K562 (cell line): Measurements from ENCODE around the gene KAT7. TPM values are rescaled to one million over a fixed set of nuclear protein-coding genes. Genes with fewer than 3 reads are reported as not detected.

Experiments
- ATAC-seq: fragments of 200-7000 bp; cut with Tn5 transposase; 3 replicates; pipeline ENCODE4 v1.9.1; 2020; ENCODE audit warnings: moderate library complexity
- BruUV-seq: library from RNA; stranded (reverse); fragments of 400-500 nt; replicated peaks from 2 replicates; lab custom pipeline; 2021; lab: Mats Ljungman, UMichigan
- CTCF ChIA-PET: fragments of 300-600 bp; formaldehyde crosslinking; extraction: SDS; loops from one replicate; lab custom pipeline; 2021; ENCODE audit warnings: low intra/inter-chr PET ratio; lab: Yijun Ruan, JAX
- POLR2A ChIA-PET: fragments of 300-600, 350-650 bp; sonication (Branson Sonifier 250); formaldehyde crosslinking; extraction: SDS; loops from one replicate; lab custom pipeline; 2021; ENCODE audit warnings: antibody characterized with exemption, inconsistent platforms; lab: Yijun Ruan, JAX
- DNase-seq, 4 experiments: peaks; one replicate each; pipeline versions ENCODE4 v3.0.0 to v3.0.0-alpha.2; 2011 to 2018; ENCODE audit warnings: low spot score in 3 of 4, mixed read lengths in 3 of 4; ENCODE audit errors: extremely low read depth in 1 of 4
- FAIRE-seq: peaks from 2 replicates; lab custom pipeline; 2011; peaks lifted over from hg19 to GRCh38; lab: Jason Lieb, UNC
- H2AFZ ChIP-seq: 2 replicates; pipeline ENCODE4 v1.6.0; 2011; ENCODE audit warnings: low read depth, low read length, control low read depth, inconsistent platforms
- H3K27ac ChIP-seq: fragments of 200-600 bp; 3 replicates; pipeline ENCODE4 v1.8.0; 2011; ENCODE audit warnings: low read depth, mild to moderate bottlenecking, control low read depth, inconsistent platforms, low read length, moderate library complexity, mixed read lengths; ENCODE audit errors: extremely low read depth
- H3K27me3 ChIP-seq, 2 experiments: fragments of 300-600 bp in 1 of 2; 2 replicates in 1 of 2; 3 replicates in 1 of 2; pipeline versions ENCODE4 v1.6.0 to v1.8.0; 2011; ENCODE audit warnings: inconsistent platforms in 2 of 2, low read length in 2 of 2, mild to moderate bottlenecking in 1 of 2, mixed read lengths in 1 of 2, moderate library complexity in 1 of 2; ENCODE audit not compliant: control insufficient read depth in 2 of 2, insufficient read depth in 2 of 2
- H3K36me3 ChIP-seq: fragments of 300-600 bp; 3 replicates; pipeline ENCODE4 v1.8.0; 2011; ENCODE audit warnings: mild to moderate bottlenecking, low read length, inconsistent platforms; ENCODE audit not compliant: control insufficient read depth, insufficient read depth
- H3K4me1 ChIP-seq, 2 experiments: fragments of 200-600 bp in 1 of 2; replicated peaks in 1 of 2; 2 replicates in 1 of 2; 3 replicates in 1 of 2; pipeline versions ENCODE4 v1.5.1 to v1.8.0; 2011; ENCODE audit warnings: inconsistent platforms in 2 of 2, low read length in 2 of 2, mild to moderate bottlenecking in 1 of 2, mixed read lengths in 1 of 2, moderate library complexity in 1 of 2; ENCODE audit not compliant: control insufficient read depth in 2 of 2, insufficient read depth in 2 of 2
- H3K4me2 ChIP-seq: 2 replicates; pipeline ENCODE4 v1.6.1; 2011; ENCODE audit warnings: low read length, control low read depth, inconsistent platforms, mixed read lengths; ENCODE audit not compliant: insufficient read depth
- H3K4me3 ChIP-seq: fragments of 200-600 bp; sonication (generic), shearing (Covaris generic); 2 replicates; pipeline ENCODE4 v1.5.1; 2016; ENCODE audit warnings: control low read depth, inconsistent platforms
- H3K79me2 ChIP-seq: fragments of 200-600 bp; 3 replicates; pipeline ENCODE4 v1.8.0; 2011; ENCODE audit warnings: low read length, inconsistent platforms; ENCODE audit not compliant: control insufficient read depth, insufficient read depth
- H3K9ac ChIP-seq, 2 experiments: 2 replicates each; pipeline versions ENCODE4 v1.6.0 to v1.6.1; 2011; ENCODE audit warnings: low read depth in 2 of 2, low read length in 2 of 2, control low read depth in 1 of 2, inconsistent platforms in 1 of 2, mild to moderate bottlenecking in 1 of 2, mixed read lengths in 1 of 2; ENCODE audit not compliant: insufficient read depth in 1 of 2
- H3K9me1 ChIP-seq: one replicate; pipeline ENCODE4 v1.6.0; 2011; ENCODE audit warnings: inconsistent platforms, mild to moderate bottlenecking, low read length, moderate library complexity; ENCODE audit not compliant: control insufficient read depth, insufficient read depth
- H3K9me3 ChIP-seq: replicated peaks from 2 replicates; pipeline ENCODE4 v1.5.1; 2011; ENCODE audit warnings: low read depth, low read length, inconsistent platforms; ENCODE audit not compliant: control insufficient read depth, insufficient read depth
- H4K20me1 ChIP-seq: replicated peaks from 2 replicates; pipeline ENCODE4 v1.6.1; 2011; ENCODE audit warnings: low read length, inconsistent platforms, mixed read lengths; ENCODE audit not compliant: control insufficient read depth, insufficient read depth
- ATF1 ChIP-seq, 2 experiments: fragments of 450-650 bp in 1 of 2; IDR thresholded peaks; 2 replicates each; pipeline ENCODE4 v1.6.1; 2016; ENCODE audit warnings: missing compliant biosample characterization in 1 of 2, missing genetic modification characterization in 1 of 2
- ATF7 ChIP-seq: fragments of 450-650 bp; IDR thresholded peaks from 2 replicates; pipeline ENCODE4 v1.7.1; 2014; ENCODE audit warnings: mild to moderate bottlenecking, moderate library complexity
- CBFA2T3 ChIP-seq: fragments of 450-650 bp; IDR thresholded peaks from 2 replicates; pipeline ENCODE4 v1.6.1; 2017
- ERF ChIP-seq: fragments of 450-650 bp; formaldehyde crosslinking; IDR thresholded peaks from 2 replicates; pipeline ENCODE4 v1.4.0; 2020; ENCODE audit warnings: mild to moderate bottlenecking, mixed read lengths
- HNRNPK ChIP-seq: fragments of 200-400 bp; formaldehyde crosslinking; IDR thresholded peaks from one replicate; pipeline ENCODE4 v1.6.1; 2018; ENCODE audit warnings: mild to moderate bottlenecking, low read depth, low read length; ENCODE audit not compliant: poor library complexity, severe bottlenecking
- KLF16 ChIP-seq: IDR thresholded peaks from 2 replicates; pipeline ENCODE4 v1.6.1; 2016; ENCODE audit warnings: antibody characterized with exemption
- MAX ChIP-seq: sonication (generic); formaldehyde crosslinking; IDR thresholded peaks from 2 replicates; pipeline ENCODE4 v1.9.0; 2022; ENCODE audit warnings: mild to moderate bottlenecking, missing genetic modification reagents
- NEUROD1 ChIP-seq: fragments of 150-350 bp; IDR thresholded peaks from 2 replicates; pipeline ENCODE4 v1.6.1; 2014; ENCODE audit warnings: borderline replicate concordance, low read length, low read depth; ENCODE audit not compliant: partially characterized antibody
- NFYB ChIP-seq: IDR thresholded peaks from 2 replicates; pipeline ENCODE4 v1.6.1; 2011; ENCODE audit warnings: mild to moderate bottlenecking, moderate library complexity; ENCODE audit not compliant: insufficient read length; ENCODE audit errors: extremely low read depth
- SMC3 ChIP-seq: conservative IDR thresholded peaks from 2 replicates; pipeline ENCODE4 v1.6.1; 2011; ENCODE audit warnings: low read depth, low read length, improper control_type of control experiment; ENCODE audit not compliant: insufficient read depth
- SOX6 ChIP-seq: fragments of 450-650 bp; IDR thresholded peaks from 2 replicates; pipeline ENCODE4 v1.6.1; 2014; ENCODE audit warnings: mild to moderate bottlenecking
- TCF3 ChIP-seq: sonication (generic); formaldehyde crosslinking; IDR thresholded peaks from 2 replicates; pipeline ENCODE4 v1.4.0; 2020; ENCODE audit warnings: mild to moderate bottlenecking, missing genetic modification reagents
- THRB ChIP-seq: fragments of 450-650 bp; formaldehyde crosslinking; conservative IDR thresholded peaks from 2 replicates; pipeline ENCODE4 v1.4.0; 2022; ENCODE audit warnings: mild to moderate bottlenecking, missing genetic modification characterization
- ZNF77 ChIP-seq: fragments of 250-450 bp; sonication (Bioruptor Pico); IDR thresholded peaks from 2 replicates; pipeline ENCODE4 v1.5.0; 2020
- WGBS: fragments of 100-300 bp; shearing (Covaris generic); methylation state at CpG from one replicate; pipeline ENCODE4 v1.1.6; 2016; ENCODE audit warnings: low coverage, mixed read lengths; ENCODE audit not compliant: insufficient coverage; ENCODE audit errors: missing lambda C conversion rate; 5-methylcytosine and 5-hydroxymethylcytosine counted together
- in situ Hi-C: fragments of 300-500 bp; cut with MboI; formaldehyde crosslinking; loops from 4 replicates; pipeline ENCODE4 v1.15.0; 2018; ENCODE audit warnings: inconsistent platforms, mixed read lengths
- intact Hi-C: fragments of 100-400 bp; cut with micrococcal nuclease; formaldehyde crosslinking; loops from 2 replicates; pipeline ENCODE4 v1.14.2; 2022
- polyA plus RNA-seq, 8 experiments: library from polyadenylated mRNA; depleted of rRNA in 4 of 8; stranded (reverse) in 5 of 8; unstranded in 3 of 8; fragments of >200 nt; fragmentation: Nextera tagmentation in 2 of 8; fragmentation: Illumina TruSeq in 1 of 8; extraction: Ambion mirVana in 2 of 8; extraction: Trizol in 1 of 8; gene quantifications; 2 replicates each; pipeline versions ENCODE4 v1.2.1 to v1.2.3, GENCODE V29; 2011 to 2014; ENCODE audit warnings: inconsistent platforms in 1 of 8, missing spikeins in 1 of 8
- total RNA-seq, 7 experiments: library from RNA; depleted of rRNA in 6 of 7; stranded (reverse); fragments of >200 nt in 6 of 7; fragmentation: Illumina TruSeq in 2 of 7; extraction: Trizol in 2 of 7; gene quantifications; 2 replicates each; pipeline versions ENCODE4 v1.2.1 to v1.2.3, GENCODE V29; 2011 to 2021; ENCODE audit warnings: low replicate concordance in 1 of 7

The KAT7 gene
- total and polyA plus RNA-seq, 9 of the 15 experiments (the other 6 are each of a cell fraction or from before 2014, with no cell fraction given): 10.8 to 57.3 (median 34.8) TPM

- ATAC-seq (no peak), DNase-seq (no peak), FAIRE-seq (no peak)
- TF ChIP-seq ATF7 (no peak), CBFA2T3 (0 out of 2 replicates have a peak, but pooled peaks have one; percentile 3)
- H3K4me1 ChIP-seq: peaks cover 0 to 4% of the 10 kb centered on the region in 2 experiments; a peak in 3 of 5 replicates
- no TSS peak for BruUV-seq
- H3K4me3 ChIP-seq: no peak overlapping the region
- H3K4me2 ChIP-seq: no peak overlapping the region
- H3K36me3 ChIP-seq: no peaks in the 10 kb centered on the region
- 4% methylated on average over 6 of the region's 6 CpGs for WGBS
- CTCF ChIA-PET: no interaction called here
- POLR2A ChIA-PET: no interaction called here
- H3K9me1 ChIP-seq: no peaks in the 10 kb centered on the region
- in situ Hi-C loops (no loop called here), intact Hi-C loops (no loop called here)
- no peaks in the 10 kb centered on the region for H3K9me3 ChIP-seq
- peaks cover 4% of the 10 kb centered on the region; the same call in 1 of the 2 replicates for H4K20me1 ChIP-seq
- no peak overlapping the region for H3K27ac ChIP-seq
- H3K27me3 ChIP-seq: peaks cover 5 to 46% of the 10 kb centered on the region in 2 experiments; a peak in 3 of 5 replicates
- H3K79me2 ChIP-seq: no peaks in the 10 kb centered on the region
- H3K9ac ChIP-seq: no peak overlapping the region
- no peak overlapping the region for H2AFZ ChIP-seq
These were observed 85.0 kb downstream of the KAT7 start for GRCh38 chr17:49873466-49873865.

DNA sequence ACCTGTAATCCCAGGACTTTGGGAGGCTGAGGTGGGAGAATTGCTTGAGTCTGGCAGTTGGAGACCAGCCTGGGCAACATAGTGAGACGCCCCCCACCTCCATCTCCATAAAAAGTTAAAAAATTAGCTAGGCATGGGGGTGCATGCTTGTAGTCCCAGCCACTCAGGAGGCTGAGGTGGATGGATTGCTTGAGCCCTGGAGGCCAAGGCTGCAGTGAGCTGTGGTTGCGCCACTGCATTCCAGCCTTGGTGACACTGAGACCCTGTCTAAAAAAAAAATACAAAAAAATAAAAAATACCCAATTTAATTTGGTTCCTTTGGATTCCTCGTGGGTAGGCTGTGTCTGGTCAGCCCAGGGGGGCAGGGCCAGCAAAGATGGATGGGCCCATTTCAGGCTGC lies 85.4 kb downstream of the KAT7 start:
- no TSS peak for BruUV-seq
- Histone ChIP-seq H3K4me3 (no peak overlapping the region), H3K27me3 (peaks cover 5 to 43% of the 10 kb centered on the region in 2 experiments; a peak in 3 of 5 replicates), H3K9me3 (no peaks in the 10 kb centered on the region), H4K20me1 (peaks cover 4% of the 10 kb centered on the region; the same call in 1 of the 2 replicates), H3K9me1 (no peaks in the 10 kb centered on the region), H3K79me2 (no peaks in the 10 kb centered on the region), H3K4me2 (no peak overlapping the region), H3K27ac (no peak overlapping the region), H3K4me1 (peaks cover under 1 to 4% of the 10 kb centered on the region in 2 experiments), H3K9ac (no peak overlapping the region), H2AFZ (no peak overlapping the region), H3K36me3 (no peaks in the 10 kb centered on the region)
- in situ Hi-C loops: no loop called here
- DNase-seq (no peak), ATAC-seq (no peak), FAIRE-seq (no peak)
- TF ChIP-seq NFYB (no peak), ZNF77 (CRISPR knock-in tag) (no peak), SMC3 (no peak), ATF1 (CRISPR knock-in tag; IDR thresholded peaks at IDR 0.05) (no peak), ATF1 (tag; IDR thresholded peaks at IDR 0.05) (no peak), HNRNPK (no peak), SOX6 (no peak), KLF16 (no peak), TCF3 (no peak), MAX (CRISPR knock-in tag) (no peak), THRB (no peak), ERF (no peak), NEUROD1 (no peak)
- ChIA-PET CTCF (no interaction called here), POLR2A (no interaction called here)
- intact Hi-C loops: no loop called here
- 12% methylated on average over 3 of the region's 3 CpGs for WGBS
